ENCODE results near the gene PLA2G4E.

DNA sequence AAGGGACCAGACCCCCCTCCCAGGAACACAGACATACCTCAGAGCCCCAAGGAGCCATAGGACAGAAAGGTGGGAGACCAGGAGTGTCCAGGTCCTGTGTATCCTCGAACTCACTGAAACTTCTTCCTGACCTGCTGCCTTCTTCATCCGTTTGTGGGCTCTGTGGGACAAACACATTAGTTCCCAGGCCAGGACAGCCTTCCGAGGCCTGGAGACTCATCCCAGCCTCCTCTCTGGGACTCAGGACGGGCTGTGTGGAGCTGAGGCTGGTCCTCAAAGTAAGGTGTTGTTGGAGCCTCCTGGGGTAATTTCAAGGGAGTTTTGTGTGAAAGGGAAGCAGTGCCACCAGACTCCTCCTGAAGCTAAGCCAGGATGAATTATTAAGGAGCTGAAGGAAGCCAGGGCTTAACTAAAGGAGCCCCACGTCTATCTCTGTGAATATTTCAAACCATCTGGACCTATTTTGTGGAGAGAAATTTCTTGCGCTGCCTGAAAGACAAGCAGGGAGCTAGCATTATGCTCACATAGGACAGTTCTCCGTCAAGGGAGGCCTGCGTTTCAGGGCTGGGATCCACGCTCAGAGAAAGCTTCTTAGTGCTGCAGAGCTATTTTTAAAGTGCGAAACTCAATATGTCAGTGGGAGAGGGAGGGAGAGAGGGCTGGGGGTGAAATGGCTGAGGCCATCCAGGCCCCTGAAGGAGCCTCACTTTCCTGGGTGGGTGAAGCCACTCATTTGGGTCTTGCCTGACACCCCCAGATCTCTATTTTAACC is 29.8 kb upstream of the PLA2G4E start:
- TF ChIP-seq EZH2 (IDR thresholded peaks at IDR 0.05; ENCODE audit: low read length, missing control alignments): no peak
- TF ChIP-seq, protein P1, sequence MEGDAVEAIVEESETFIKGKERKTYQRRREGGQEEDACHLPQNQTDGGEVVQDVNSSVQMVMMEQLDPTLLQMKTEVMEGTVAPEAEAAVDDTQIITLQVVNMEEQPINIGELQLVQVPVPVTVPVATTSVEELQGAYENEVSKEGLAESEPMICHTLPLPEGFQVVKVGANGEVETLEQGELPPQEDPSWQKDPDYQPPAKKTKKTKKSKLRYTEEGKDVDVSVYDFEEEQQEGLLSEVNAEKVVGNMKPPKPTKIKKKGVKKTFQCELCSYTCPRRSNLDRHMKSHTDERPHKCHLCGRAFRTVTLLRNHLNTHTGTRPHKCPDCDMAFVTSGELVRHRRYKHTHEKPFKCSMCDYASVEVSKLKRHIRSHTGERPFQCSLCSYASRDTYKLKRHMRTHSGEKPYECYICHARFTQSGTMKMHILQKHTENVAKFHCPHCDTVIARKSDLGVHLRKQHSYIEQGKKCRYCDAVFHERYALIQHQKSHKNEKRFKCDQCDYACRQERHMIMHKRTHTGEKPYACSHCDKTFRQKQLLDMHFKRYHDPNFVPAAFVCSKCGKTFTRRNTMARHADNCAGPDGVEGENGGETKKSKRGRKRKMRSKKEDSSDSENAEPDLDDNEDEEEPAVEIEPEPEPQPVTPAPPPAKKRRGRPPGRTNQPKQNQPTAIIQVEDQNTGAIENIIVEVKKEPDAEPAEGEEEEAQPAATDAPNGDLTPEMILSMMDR (conservative IDR thresholded peaks at IDR 0.05 in 1 of 2, IDR thresholded peaks at IDR 0.05 in 1 of 2; ENCODE audit: low read depth in 1 of 2, low read length in 2 of 2): no peak

All from fibroblast of lung (primary cell).